ENCODE measurements around the gene NFILZ.

Gene NFILZ, protein sequence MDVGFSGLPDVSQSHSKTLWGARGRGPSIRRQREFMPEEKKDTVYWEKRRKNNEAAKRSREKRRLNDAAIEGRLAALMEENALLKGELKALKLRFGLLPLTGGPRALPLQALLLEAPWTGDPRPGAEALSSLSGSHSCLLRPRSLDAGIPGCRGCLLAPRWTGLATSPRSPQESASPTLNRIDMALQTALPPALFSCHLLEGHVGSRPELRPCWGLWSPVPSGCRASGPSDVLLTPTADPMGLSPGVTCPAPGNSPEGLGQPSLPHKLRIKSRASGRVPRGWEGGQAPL

DNA sequence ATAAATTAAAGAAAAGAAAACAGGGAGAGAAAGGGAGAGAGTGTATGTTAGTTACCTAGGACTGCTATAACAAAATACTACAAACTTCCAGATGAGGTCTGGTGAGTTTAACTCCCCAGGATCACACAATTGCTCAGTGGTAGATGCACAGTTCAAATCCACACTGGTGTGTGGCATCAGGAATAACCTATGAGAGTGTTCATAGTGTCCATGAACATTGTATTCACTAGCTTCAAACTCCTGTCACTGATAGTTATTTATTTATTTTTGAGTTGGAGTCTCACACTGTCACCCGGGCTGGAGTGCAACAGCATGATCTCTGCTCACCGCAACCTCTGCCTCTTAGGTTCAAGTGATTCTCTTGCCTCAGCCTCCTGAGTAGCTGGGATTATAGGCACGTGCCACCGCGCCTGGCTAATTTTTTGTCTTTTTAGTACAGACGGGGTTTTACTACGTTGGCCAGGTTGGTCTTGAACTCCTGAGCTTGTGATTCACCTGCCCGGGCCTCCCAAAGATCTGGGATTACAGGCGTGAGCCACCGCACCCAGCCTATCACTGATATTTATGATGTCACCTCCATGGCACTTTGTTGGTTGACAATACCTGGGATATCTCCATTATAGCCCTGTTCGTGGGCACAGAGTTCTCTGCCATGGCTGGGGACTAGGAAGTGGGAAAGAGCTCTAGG, at the start of gene NFILZ:
Gene NFILZ (plus strand): TSS at position 638 of the 688 bp plus-strand sequence. CDS start 46,133 bp downstream, outside the sequence.
- DNase-seq, result no peak

DNA sequence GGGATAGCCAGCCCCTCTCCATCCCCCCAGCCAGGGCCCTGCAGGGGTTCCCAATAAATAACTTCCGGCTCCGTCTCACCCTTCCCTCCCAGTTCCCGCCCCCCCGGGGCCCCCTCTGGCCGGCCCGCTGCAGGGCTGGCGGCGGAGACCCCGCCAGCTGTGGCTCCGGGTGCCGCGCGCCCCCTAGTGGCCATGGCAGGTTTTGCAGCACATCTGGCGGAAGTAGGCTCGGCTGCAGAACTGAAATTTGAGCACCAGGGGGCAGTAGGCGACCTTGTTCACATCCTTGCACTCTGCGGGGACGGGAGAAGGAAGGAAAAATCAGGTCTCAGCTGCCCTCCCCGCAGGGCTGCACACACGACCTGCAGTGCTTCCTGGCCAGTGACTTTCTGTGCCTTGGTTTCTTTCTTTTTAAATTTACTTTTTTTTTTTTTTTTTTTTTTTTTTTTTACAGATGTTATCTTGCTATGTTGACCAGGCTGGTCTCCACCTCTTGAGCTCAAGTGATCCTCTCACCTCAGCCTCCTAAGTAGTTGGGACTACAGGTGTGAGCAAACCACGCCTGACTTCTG, 49.6 kb upstream of the NFILZ start:
- DNase-seq, result peak in 11 of 14 donors; percentile 4 to 71 (median 36)

DNA sequence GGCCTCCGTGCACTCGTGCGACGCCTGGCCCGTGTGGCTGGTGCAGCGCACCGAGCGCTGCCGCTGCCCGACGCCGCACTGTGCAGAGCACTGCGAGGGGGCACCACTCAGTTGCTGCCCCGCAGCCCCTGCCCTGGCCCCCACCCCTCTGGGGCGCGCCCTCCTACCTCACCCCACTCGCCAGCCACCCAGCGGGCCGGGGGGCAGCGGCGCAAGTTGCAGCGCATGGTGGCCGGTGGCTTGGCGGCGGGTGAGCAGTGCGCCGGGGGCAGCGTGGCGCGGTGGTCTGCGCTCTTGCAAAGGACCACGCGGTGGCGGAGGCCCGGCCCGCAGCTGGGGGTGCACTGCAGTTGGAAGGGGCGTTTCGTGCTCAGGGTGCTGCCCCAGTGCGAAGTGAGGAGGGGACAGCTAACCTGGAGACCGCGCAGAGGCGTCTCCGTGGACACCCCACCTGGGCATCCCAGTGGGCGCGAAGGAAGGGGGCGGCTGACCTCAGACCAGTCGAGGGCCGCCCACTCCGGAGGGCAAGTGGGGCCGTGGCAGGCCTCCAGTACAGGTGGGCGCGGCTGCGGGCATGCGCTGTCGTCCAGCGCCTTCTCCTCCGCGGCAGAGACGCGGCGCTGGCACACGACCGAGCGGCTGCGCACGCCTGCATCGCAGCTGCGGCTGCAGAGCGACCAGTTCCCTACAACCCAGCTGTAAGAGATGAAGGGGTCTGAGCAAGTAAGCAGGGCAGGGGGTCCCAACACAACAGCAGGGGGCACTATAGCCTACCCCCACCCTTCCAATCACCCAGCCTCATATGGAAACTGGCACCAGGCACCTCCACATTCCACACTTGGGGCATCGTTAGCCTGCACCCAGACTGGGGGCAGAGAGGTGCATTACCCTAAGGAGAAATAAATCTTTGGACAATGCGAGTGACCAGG, 45.2 kb upstream of the NFILZ start:
- DNase-seq, result no peak

DNA sequence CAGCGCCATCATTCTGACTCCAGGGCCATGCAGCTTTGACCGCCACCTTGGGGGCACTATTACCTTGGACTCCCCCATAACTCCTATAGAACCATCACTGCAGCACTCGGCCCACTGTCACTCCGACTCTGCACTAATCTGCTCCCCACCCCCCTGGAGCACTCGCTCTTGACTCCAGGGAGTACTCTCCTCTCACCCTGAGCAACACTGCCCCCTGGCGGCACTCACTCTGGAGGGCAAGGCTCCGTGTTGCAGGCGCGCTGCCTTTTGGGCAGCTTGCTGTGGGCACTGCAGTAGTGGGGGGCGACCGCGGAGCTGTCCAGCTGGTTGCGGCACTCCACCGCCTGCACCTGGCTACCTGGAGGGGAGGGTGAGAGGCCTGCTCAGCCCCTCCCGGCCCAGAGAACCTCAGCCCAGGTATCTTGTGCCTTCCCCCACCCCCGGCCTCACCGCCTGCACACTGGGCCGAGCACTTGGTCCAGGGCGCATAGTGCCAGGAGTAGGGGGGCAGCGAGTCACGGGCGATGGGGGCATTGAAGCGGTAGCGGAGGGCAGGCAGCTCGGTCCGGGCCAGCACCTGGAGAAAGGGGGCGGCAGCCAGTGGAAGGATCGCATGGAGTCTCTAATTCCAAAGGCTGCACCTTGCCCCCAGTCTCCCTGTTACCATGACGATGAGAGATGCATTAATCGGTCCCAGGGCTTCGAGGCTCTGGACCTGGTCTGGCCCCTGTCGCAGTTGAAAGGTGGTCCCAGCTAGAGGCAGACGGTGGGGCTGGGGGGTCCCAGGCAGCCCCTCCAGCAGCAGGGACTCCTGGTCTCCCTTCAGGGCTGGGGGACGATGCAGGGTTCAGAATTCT, 44.3 kb upstream of the NFILZ start:
- no peak for DNase-seq

DNA sequence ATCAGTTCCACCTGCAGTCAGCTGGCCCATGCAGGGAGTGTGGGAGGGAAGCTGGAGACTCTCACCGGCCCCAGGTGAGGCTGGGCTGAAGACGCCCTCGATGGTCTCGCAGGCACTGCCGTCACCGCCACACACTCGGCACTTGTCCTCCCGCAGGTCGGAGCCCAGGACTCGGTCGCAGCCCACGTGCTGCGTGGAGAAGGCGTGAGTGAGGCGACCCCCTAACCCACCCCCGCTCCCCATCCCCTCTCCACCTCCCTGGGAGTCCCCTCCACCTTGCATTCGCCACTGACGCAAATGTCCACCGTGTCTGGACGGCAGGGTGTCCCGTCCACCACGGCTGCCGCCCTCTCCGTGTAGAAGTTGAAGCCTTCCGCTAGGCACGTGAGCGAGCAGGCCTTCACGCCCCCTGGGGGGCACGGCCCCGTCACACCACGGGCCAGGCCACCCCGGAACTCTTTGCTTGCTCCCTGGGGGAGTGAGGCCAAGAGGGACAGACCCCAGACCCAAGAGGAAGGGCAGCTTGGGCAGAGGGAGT, 41.2 kb upstream of the NFILZ start:
- DNase-seq, result no peak

DNA sequence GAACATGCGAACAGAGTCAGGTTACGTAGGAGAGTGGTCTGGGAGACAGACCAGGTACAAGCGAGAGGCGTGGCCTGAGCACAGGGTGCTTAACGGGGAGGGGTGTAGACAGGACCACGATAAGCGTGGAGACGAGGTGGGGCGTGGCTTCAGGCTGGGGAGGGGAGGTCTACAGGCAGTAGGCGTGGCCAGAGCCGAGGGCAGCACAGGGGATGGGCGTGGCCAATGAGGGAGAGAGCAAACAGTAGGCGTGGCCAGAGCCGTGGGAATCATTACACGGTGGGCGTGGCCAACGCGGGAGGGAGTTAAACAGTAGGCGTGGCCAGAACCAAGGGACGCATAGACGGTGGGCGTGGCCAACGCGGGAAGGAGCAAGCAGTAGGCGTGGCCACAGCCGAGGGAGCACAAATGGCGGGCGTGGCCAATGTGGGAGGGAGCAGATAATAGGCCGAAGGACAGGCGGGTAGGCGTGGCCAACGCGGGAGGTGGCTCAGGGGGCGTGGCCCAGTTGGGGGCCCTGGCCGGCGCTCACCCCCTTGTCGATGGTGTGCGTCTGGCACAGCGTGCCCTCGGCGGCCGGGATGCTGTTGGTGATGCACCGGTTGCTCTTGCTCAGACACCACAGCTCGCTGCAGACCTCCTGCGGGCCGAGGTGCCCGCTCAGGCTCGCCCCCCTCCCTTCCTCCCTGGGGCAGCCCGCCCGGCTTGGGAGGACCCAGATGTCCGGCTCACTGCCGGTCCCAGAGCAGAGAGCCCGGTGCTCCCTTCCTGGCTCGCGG, 38.0 kb upstream of the NFILZ start:
- peak in 11 of 14 donors; percentile 13 to 84 (median 69) for DNase-seq

DNA sequence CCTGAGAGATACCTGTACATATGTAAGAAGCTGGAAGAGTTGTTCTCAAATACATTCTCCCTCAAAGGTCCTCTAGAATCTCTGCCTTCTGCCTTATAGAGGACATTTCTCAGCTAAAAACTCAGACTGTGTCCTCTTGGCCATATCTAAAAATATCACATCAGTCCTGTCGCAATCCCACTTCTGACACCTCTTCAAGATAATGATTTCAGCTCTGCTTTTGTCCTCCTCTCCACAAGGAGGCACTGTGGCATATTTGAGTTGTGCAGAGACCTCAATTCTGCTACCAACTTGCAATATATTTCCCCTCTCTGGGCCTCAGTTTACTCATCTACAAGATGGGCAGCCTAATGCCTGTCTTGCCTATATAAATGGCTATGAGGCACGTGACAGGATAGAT, 36.5 kb upstream of the NFILZ start:
- DNase-seq, result no peak

DNA sequence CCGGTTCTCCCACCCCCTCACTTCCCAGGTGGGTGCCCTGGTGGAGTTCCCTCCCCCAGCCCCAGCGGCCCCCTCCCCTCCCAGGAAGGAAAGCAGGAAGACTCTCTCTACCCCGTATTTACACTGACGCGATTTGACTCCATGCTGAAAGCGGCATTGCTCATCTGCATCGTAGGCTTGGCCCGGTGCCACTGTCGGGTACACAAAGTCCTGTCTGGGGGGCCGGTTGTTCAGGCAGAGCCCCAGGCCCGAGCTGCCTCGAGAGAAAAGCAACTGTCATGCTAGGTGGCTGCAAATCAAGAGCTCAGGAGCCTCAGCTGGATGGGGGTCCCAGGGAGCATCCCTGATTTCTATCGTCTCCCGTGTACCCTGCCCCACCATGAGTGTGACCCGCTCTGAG, 34.8 kb upstream of the NFILZ start:
- DNase-seq, result no peak

DNA sequence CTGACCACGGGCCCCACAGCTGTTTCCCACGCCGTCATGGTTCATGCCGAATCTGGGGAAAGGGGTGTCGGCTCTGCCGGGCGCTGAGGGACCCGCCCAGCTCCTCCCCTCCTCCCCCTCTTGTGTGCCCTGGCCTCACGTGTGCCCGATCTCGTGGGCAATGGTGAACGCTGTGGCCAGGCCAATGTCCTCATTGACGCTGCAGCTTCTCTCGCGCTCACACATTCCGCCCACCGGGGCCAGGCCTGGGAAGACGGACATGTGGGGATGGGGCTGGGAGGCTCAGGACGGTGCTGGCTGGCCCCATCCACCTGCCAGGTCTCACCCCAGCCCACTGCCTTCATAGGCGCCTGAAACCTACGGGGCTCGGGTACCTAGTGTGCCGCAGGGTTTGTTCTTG, 34.3 kb upstream of the NFILZ start:
- no peak for DNase-seq

DNA sequence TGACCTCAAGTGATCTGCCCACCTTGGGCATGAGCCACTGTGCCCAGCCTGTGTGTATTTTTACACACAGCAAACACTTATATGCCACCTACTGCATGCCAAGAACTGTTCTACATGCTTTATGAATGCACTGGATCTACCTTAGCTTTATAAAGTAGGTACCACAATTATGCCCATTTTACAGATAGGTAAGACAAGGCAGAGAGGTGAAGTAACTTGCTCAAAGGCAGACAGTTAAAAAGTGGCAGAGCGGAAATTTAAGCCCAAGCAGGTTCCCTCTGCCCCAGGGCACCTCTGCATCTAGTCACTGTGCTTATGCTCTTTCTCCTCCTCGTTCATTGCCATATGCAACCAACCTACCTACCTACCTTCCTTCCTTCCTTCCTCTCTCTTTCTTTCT, 30.4 kb upstream of the NFILZ start:
- DNase-seq, result no peak

DNA sequence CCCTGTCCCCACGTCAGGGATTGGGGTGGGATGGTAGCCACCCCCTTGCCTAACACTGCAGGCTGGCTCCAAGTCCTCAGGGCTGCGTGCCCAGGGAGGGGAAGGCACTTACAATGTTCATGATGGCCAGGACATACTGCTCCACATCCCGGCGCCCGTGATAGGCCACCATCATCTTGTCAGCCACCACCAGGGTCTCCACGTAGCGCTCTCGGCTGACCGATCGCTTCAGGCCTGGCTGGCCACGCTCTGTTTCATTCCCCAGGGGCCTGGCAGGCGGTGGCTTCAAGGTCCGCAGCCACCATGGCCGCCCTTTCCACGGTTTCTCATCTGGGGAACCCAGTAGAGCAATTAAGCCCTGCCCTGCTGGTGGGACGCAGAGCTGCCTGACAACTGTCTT, 29.6 kb upstream of the NFILZ start:
- DNase-seq, result no peak

DNA sequence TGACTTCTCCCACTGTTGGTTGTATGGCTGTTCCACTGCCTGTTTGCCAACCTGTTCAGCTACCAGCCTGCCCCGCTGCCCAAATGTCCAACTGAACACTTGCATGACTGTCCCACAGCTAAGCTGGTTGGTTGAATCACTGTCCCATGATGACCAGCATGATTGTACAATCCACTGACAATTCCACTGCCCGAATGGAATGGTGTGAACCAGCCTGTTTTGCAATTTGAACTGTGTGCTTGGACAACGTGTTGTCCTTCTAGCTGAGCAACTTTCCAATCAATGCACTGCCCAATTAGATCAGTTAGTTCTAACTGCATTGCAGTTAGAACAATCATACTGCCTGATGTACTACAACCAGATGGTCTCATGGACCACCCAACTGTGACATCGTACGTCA, 28.6 kb upstream of the NFILZ start:
- DNase-seq, result no peak

DNA sequence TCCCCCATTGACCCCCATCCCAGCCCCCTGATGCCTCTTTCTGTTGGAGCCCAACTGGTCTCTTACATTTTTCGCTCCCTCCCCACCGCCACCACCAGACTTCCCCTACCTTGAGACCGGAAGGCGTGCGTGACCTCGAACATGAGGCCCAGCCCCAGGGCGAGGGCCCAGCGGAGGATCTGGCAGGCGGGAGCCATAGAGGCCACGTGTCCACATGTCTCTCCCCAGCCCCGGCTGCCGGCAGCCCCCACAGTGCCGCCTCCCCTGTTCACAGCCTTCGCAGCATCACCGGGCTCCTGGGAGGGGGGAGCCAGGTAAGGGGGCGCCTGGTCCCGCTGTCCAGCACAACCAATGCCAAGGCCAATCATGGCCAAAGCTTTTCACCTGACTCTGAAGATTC, 24.9 kb upstream of the NFILZ start:
- no peak for DNase-seq

DNA sequence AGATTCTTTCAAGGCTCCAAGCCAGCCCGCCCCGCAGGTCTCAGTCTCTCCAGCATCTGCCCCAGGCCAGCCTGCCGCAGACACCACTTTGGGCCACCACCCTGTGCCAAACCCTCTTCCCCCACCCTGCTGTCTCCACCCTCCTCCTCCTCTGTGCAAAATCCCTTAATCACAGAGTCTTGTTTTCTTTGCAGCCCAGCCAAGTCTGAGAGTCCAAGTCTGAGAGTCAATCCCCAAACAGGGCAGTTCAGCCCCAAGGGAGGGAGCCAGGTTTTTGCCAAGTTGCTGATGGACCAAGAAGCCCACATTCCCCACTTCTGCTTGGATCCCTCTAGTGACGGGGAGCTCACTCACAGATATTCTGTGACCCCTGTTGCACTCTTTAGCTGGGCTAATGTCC, 23.0 kb upstream of the NFILZ start:
- DNase-seq, result no peak

DNA sequence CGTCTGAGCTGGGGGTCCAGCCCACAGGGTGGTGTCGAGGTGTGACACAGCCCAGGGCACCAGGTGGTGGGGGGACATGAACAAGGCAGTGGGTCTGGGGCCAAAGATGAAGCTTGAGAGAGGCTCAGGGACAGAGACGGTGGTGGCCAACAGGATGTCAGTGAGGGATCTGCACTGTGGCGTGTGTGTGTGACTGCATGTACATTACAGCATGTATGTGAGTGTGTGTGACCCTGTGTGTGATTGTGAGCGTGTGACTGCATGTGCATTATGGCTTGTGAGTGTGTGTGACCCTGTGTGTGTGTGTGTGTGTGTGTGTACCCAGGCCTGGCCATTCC, 21.5 kb upstream of the NFILZ start:
- DNase-seq, result no peak

DNA sequence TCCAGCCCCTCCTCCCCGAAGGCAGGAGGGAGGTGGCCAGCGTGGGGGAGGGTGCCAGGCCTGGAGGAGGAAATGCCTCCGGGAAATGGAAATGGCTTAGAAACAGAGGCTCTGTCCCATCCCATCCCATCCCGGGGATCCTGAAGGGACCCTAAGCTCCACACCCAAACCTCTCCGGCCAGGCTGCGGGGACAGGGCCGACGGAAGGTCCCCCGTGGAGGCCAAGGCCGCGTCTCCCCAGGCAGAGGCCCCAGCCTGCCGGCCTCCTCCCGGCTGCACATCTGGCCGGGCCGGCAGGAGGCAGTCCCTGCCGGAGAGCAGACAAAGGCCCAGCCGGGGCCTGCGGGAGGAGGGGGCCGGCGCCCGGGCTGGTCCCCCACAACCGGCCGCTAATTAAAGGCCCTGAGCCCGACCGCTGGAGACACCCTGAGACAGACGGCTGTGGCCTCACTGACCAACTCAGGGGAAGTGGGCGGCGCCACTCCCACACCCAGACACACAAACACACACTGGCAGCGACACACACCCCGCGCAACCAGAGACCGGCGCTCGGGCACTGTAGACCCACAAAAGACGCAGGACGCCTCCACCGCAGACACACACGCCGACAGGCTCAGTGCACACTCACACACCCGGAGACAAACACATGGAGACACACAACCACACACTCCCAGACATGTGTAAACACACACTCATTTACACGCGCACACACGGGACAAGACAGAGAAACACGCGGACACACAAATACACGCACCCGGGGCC, 21.0 kb upstream of the NFILZ start:
- peak in 7 of 14 donors; percentile 8 to 32 (median 24) for DNase-seq

DNA sequence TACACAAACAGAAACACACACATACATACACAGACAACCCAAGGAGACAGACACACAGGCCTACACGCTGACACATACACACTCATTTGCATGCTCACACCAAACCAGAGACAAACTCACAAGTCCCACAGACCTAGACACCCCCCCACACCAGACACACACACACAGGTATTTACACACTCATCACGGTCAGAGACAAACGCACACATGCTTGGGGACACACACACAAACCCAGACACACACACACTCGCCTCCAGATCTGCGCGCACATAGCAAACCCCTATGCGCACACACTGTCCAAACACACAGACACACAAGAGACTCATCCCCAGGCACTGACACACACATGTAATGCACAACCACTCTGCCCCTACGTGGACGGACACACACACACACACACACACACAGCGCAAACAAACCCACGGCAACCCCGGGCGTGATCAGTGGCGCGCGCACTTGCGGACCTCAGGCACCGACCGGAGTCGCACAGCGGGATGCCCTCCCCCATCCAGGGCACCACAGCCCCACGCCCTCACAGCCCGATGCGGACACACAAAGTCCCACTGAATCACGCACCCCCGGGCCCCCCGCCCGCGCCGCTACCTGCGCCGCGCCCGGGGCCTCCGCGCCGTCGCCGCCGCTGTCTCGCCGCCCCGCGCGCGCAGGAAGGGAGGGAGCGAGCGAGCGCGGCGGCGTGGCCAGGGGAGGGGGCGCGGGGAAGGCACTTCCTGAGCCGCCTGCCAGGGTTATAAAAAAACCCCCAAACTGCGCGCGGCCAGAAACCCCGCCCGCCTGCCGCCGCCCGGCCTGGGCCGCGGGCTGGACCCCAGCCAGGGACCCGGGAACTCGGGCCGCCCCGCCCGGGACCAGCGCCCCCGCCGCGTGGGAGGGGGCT, 20.1 kb upstream of the NFILZ start, which contains the start of gene ADAMTS10:
Gene ADAMTS10 (minus strand): TSS at position 675 of the 895 bp plus-strand sequence. CDS start 5,005 bp downstream, outside the sequence.
- peak in 2 of 14 donors; percentile 34 to 37 for DNase-seq

DNA sequence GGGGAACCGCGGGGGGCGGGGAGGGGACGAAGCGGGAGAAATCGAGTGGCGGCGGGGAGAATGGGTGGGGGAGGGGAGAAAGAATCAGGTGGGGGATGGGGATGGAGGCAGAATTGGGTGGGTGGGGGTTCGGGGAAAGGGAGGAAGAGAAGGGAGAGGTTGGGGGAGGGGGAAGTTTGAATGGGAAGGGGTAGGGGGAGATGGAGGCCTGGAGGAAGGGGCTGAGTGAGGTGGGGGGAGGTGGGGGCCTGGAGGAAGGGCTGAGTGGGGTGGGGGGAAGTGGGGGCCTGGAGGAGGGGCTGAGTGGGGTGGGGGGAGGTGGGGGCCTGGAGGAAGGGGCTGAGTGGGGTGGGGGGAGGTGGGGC, 19.5 kb upstream of the NFILZ start:
- no peak for DNase-seq

DNA sequence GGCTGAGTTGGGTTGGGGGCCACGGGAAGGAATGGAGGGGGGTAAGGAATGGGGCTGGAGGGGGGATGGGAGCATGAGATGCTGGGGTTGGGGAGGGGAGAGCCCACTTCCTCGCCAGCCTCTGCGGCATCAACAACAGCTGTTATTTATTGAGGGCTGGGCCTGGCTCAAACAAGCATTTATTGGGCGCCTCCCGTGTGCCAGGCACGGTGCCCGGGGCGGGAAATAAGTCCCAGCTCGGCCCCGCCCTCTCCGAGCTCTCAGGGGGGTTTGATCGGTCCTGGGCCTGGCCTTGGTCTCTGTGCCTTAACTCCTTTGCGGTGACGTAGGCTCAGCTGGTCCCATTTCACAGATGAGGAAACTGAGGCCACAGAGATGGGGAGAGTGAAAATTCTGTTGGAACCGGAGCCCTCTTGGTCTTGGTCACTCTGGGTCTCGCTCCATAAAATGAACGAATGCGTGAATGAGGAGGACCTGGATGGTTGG, 19.0 kb upstream of the NFILZ start:
- no peak for DNase-seq
